Measurements from ENCODE around the gene MRPS18A.

Gene MRPS18A

GRCh38 chr6:43687437-43688347, at the start of gene MRPS18A:
MRPS18A (minus strand) TSS chr6:43687791; CDS start chr6:43687779, 12 bp downstream.
- DNase-seq = peak; percentile 72 to 84

DNA sequence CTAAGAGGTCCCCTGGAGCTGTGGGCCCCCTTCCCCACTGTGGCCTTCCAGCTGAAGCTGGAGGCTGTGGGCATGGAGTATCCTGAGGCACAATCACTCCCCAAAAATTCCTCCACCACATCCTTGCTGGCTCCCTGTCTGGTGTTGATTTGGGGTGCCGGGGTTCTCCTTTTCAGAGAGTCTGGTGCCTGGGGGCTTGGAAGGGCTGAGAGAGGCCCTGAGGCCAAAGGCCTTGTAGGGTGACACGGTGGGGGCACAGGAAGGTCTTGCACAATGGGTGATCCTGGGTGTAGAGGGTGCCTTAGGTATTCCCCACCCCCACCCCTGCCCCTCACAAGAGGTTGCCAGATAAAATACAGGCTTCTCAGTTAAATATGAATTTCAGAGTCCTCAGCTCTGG, 49.3 kb upstream of the MRPS18A start:
- DNase-seq = no peak

DNA sequence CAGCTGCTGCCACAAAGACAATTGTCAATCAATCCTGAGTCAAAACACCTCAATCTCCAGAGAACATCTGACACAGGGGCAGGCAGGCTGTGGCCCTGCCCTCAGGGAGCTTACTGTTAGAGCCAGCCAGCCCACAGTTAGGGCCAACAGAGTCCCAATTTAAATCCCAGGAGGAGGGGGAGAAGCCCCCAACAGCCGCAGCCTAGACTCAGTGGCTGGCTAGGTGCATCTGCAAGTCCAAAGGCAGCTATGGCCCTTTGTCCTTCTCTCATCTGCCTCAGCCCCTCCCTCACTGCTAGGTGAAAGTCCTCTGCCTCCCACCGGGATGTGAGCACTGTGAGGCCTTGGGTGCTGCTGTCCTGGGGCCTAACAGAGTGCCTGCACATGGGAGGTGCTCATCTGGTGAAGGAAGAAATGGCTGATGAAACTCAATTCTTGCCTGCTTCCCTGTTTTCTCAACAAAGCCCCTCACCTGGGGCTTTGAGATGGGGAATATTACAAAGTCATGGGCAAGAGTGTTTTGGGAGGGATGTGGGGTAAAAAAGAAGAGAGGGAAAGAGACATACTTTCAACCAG, 48.7 kb upstream of the MRPS18A start:
- no peak for DNase-seq

DNA sequence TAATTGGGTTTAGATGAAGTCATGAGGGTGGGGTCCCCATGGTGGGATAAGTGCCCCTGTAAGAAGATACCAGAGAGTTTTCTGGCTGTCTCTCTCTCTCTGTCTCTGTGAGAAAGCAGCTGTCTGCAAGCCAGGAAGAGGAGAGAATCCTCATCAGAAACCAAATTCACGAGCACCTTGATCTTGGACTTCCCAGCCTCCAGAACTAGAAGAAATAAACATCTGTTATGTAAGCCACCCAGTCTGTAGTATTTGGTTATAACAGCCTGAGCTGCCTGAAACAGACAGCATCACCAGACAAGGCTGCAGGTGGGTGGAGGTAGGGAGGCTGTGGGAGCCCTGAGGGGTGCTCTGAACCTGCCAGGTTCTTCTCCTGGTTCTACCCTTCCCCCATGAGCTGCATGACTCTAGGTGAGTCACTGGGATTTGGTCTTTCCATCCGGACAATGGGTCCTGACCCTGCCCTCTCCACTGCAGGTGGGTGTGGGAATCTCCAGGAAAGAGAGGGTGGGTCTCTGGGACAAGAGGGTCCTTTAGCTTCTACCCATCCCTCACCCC, 48.1 kb upstream of the MRPS18A start:
- DNase-seq = no peak

DNA sequence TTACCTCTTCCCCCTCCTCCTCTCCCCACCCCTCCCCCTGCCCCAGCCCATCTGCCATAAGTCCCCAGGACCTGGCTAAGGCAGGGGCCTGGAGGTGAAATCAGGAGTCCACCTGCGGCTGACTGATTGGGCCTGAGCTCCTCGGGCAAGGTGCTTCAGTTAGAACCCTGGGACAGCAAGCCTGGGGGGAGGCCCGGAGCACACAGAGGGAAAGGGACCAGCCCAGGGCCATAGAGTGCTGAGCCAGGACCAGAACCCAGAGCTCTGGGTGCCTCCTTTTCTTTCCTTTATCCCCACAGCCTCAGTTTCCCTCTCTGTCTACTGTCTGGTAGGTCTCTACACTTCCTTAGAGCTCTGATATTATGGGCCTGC, 46.7 kb upstream of the MRPS18A start:
- no peak for DNase-seq

GRCh38 chr6:43733471-43734293, 46.1 kb upstream of the MRPS18A start:
- DNase-seq = no peak

- no peak for DNase-seq
Measured at GRCh38 chr6:43730634-43731033, 43.0 kb upstream of the MRPS18A start.

DNA sequence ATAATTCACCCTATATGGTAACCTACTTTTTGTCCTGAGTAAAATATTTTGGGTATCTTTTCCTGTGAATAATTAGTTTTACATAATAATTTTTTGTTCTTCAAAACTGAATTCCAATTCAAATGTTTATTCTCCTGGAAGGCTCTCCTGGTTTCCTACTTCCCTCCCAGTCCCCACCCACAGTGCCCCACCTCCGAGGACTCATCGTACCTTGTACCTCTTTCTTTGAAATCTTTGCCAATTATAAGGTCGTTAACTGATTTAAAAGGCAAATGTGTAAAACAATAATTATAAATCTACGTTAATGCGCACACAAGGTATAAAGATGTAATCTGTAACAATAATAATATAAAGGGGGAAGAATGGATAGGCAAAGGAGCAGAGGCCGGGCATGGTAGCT, 41.9 kb upstream of the MRPS18A start:
- no peak for DNase-seq

DNA sequence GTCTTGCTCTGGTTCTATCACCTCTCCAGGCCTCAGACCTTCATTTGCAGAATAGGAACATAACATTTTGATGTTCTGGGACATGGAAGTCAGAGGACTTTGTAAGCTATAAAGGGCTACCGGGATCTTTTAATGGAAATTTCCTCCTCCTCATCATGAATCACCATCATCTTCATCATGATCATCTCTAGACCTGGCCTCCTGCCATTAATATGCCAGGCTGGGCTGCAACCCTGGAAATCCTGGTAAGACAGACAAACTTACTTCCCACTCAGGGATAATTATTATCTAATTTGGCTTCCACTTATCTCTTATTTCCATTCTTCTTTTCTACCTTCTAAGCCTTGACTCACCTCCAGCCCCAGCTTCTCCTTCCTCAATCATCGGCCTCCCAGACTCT, 41.0 kb upstream of the MRPS18A start:
- no peak for DNase-seq

DNA sequence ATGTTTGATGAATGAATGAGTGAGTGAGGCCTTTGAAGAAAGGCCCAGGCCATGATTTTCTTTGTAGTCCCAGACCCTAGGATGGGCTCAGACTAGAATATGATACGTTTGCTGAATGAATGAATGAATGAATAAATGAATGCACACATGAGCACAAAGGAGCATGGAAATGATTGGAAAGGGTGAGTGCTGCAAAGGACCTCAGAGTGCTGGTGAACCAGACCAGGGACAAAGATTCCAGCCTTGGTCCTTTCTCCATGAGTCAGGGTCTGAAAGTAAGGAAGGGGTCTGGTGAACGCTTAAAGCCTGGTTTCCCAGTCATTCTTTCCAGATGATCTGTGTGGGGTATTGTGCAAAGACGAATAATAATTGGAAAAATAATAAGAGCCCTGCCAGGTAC, 40.0 kb upstream of the MRPS18A start:
- DNase-seq = no peak

DNA sequence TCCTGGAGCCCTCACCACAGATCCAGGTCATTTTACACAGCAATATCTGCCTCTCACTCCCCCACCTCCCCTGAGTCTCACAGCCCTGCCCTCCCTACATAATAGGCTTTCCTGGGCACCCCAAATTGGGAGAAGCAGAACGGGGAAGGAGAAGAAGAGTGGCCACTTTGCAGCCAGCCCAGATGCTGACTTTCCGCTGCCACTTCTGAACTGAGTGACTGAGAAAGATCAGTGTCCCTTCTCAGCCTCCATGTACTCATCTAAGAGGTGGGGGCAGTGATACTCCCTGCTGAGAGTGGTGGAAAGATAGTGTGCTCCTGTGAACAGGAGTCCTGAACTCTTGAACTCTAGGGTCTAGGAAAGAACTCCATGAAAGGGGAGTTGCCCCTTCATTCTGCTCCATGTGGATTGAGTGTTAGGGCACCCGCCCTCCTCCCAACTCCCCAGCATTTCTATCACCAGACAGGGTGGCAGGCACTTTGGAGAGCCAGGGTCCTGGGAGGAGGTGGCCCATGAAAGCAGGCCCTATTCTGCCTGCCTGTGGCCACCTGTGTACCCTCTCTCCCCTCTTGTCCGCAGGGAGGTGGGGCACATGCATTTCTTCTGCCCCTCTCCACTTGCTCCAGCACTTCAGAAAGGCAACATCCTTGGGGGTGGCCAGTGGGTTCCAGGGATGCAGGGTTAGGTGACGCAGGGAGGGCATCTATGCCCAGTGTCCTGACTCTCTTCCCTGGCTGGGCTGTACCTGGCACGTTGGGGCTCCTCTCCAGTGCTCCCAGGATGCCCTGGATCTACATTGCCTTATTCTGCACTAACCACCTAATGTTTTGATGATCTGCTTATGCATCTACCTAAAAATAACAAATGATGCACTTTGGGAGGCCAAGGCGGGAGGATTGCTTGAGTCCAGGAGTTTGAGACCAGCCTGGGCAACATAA, 38.3 kb upstream of the MRPS18A start:
- no peak for DNase-seq

- DNase-seq = no peak
Measured at GRCh38 chr6:43724914-43725642, 37.5 kb upstream of the MRPS18A start.

DNA sequence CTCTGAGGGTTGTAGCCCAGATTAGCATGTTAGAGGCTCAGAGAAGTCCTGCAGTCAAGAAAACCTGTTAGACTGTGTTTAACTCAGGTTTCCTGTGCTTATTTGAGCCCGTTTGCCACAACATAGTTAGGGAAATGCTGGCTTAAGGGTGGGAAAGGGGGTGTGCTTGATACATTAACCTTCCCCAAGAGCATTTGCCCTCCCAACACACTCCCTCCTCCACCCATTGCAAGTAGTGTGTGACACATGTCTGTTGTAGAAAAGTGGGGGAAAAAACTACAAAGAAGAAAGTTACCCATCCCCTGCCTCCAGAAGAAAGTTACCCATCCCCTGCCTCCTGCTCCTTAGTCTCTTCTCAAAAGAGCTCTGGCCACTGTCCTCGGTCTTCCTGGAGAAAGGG, 36.8 kb upstream of the MRPS18A start:
- DNase-seq = no peak

- peak; percentile 20 to 46 for DNase-seq
Measured at GRCh38 chr6:43723737-43724295, 36.2 kb upstream of the MRPS18A start.

DNA sequence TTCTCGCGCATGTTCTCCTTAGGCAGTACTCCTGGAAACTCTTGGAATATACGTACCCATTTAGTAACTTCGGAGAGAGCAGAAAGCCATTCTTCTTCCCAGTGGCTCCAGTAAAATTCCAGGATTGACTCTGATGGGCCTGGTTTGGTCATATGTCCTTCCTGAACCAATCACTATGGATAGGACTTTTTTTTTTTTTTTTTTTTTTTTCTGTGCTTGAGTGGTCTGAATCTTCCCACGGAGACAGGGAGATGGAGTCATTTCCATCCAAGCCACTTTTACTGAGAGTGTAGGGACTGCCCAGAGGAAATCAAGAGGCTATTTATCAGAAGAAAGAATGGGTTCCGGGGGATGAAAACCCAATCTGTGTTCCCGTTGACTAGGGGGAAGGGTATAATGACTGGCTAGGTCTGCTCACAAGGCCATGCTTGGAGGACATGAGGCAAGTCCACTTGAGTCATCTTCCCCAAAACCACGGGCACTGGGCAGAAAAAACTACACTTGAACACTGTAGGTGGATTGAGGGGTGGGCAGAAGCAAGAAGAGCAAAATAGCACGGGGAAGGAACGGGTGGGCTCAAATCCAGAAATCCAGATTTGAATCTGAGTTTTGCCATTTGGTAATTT, 35.4 kb upstream of the MRPS18A start:
- DNase-seq = no peak

- DNase-seq = no peak
Measured at GRCh38 chr6:43720999-43721398, 33.4 kb upstream of the MRPS18A start.

GRCh38 chr6:43719511-43719910, 31.9 kb upstream of the MRPS18A start:
- DNase-seq = no peak

- DNase-seq = no peak
Measured at GRCh38 chr6:43718387-43719105, 31.0 kb upstream of the MRPS18A start.

- no peak for DNase-seq
Measured at GRCh38 chr6:43717822-43718221, 30.2 kb upstream of the MRPS18A start.

GRCh38 chr6:43717389-43717788, 29.8 kb upstream of the MRPS18A start:
- DNase-seq = no peak
